B cell (primary cell): ENCODE results near the gene BST1.

ENCODE experiments used
- CTCF ChIP-seq: fragments of 200-600 bp; IDR thresholded peaks from one replicate; pipeline ENCODE4 v1.8.0; 2022; ENCODE audit warnings: antibody characterized with exemption, mild to moderate bottlenecking
- EZH2 ChIP-seq: IDR thresholded peaks from 2 replicates; pipeline ENCODE4 v1.6.1; 2012; ENCODE audit warnings: borderline replicate concordance, low read depth, mild to moderate bottlenecking, moderate library complexity, low read length; ENCODE audit not compliant: insufficient read depth, poor library complexity, severe bottlenecking

- TF ChIP-seq CTCF: no peak
- TF ChIP-seq EZH2: no peak
These were observed 16.6 kb downstream of the BST1 start for GRCh38 chr4:15719506-15719905.
